HEK293T (cell line): ENCODE results near the gene CYP1A1.

Source experiments
- CTCF ChIA-PET: fragments of 350-600 bp; formaldehyde crosslinking; extraction: SDS; loops from one replicate; lab custom pipeline; 2021; ENCODE audit warnings: antibody characterized with exemption, inconsistent platforms; lab: Yijun Ruan, JAX
- POLR2A ChIA-PET: fragments of 350-600 bp; formaldehyde crosslinking; extraction: SDS; loops from one replicate; lab custom pipeline; 2020; ENCODE audit warnings: antibody characterized with exemption, inconsistent platforms; lab: Yijun Ruan, JAX
- DNase-seq: peaks from one replicate; pipeline ENCODE4 v3.0.0; 2012; ENCODE audit warnings: mixed read lengths; ENCODE audit errors: extremely low spot score
- ARNT ChIP-seq: fragments of 450-650 bp; IDR thresholded peaks from 2 replicates; pipeline ENCODE4 v1.6.1; 2017; ENCODE audit warnings: mild to moderate bottlenecking
- BHLHE40 ChIP-seq: fragments of 450-650 bp; IDR thresholded peaks from 2 replicates; pipeline ENCODE4 v1.6.1; 2016; ENCODE audit warnings: mild to moderate bottlenecking, moderate library complexity, borderline replicate concordance
- CTBP1 ChIP-seq: fragments of 450-650 bp; IDR thresholded peaks from 2 replicates; pipeline ENCODE4 v1.6.1; 2016; ENCODE audit warnings: borderline replicate concordance
- ELF4 ChIP-seq: fragments of 450-650 bp; IDR thresholded peaks from 2 replicates; pipeline ENCODE4 v1.6.1; 2017; ENCODE audit warnings: antibody characterized with exemption
- FOXA1 ChIP-seq: fragments of 450-650 bp; IDR thresholded peaks from 2 replicates; pipeline ENCODE4 v1.6.1; 2016; ENCODE audit warnings: mild to moderate bottlenecking
- FOXK2 ChIP-seq: fragments of 450-650 bp; IDR thresholded peaks from 2 replicates; pipeline ENCODE4 v1.6.1; 2016; ENCODE audit warnings: mild to moderate bottlenecking
- FOXM1 ChIP-seq: fragments of 450-650 bp; IDR thresholded peaks from 2 replicates; pipeline ENCODE4 v1.6.1; 2017; ENCODE audit warnings: mild to moderate bottlenecking, borderline replicate concordance
- HDGF ChIP-seq: fragments of 450-650 bp; IDR thresholded peaks from 2 replicates; pipeline ENCODE4 v1.6.1; 2017; ENCODE audit warnings: antibody characterized with exemption, borderline replicate concordance
- L3MBTL2 ChIP-seq: fragments of 450-650 bp; conservative IDR thresholded peaks from 2 replicates; pipeline ENCODE4 v1.6.1; 2016; ENCODE audit warnings: mild to moderate bottlenecking
- LEF1 ChIP-seq: fragments of 450-650 bp; IDR thresholded peaks from 2 replicates; pipeline ENCODE4 v1.6.1; 2017; ENCODE audit warnings: mild to moderate bottlenecking, borderline replicate concordance
- NFRKB ChIP-seq: fragments of 450-650 bp; IDR thresholded peaks from 2 replicates; pipeline ENCODE4 v1.6.1; 2016; ENCODE audit warnings: mild to moderate bottlenecking, moderate library complexity
- SP1 ChIP-seq: fragments of 450-650 bp; IDR thresholded peaks from 2 replicates; pipeline ENCODE4 v1.6.1; 2017
- SUZ12 ChIP-seq: fragments of 450-650 bp; IDR thresholded peaks from 2 replicates; pipeline ENCODE4 v1.6.1; 2016; ENCODE audit warnings: mild to moderate bottlenecking
- TARDBP ChIP-seq: fragments of 450-650 bp; IDR thresholded peaks from 2 replicates; pipeline ENCODE4 v1.6.1; 2016
- ZNF384 ChIP-seq: fragments of 450-650 bp; IDR thresholded peaks from 2 replicates; pipeline ENCODE4 v1.6.1; 2016
- TF ChIP-seq, protein P1 (sequence below): fragments of 450-650 bp; IDR thresholded peaks from 2 replicates; pipeline ENCODE4 v1.6.1; 2016

CYP1A1 gene

DNA sequence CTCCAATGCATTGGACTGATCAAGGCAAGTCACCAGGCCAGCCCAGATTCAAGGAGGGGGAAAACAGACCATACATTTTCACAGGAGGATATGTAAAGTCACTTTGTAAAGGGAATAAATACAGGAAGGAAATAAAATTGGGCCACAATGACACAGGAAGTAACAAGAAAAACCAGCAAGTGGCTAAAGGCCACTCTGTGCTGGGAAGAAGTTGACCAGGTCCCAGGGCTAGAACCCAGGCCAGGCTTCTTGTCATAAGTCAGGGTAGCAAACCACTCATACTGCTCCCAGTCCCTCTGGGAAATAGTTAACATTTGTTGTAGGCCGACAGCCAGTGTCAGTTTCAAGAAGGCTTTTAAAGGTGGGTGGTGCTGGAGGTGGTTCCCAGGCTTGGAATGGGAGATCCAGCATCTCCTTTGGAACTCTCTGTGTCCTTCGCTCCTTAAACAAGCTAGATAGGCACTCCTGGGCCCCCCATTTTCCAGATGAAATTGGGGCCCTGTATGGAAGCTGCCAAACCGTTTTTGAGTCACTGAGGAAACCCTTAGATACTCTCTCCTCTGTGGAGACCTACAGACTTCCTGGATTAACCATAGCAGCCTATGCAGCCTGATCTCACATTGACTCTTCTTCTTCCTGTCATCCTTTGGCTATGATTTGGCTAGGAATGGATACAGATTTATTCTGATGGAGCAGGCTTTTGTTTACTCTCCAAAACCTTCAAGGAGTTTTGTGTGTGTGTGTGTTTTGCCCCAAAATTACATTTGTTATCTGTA, 14.8 kb downstream of the CYP1A1 start:
- TF ChIP-seq TARDBP: no peak
- no peak for TF ChIP-seq SP1
- TF ChIP-seq LEF1: no peak
- TF ChIP-seq FOXA1: no peak
- TF ChIP-seq NFRKB: no peak
- TF ChIP-seq CTBP1: no peak
- no peak for TF ChIP-seq FOXK2
- no peak for TF ChIP-seq BHLHE40
- TF ChIP-seq ZNF384: no peak
- no peak for TF ChIP-seq ARNT
- TF ChIP-seq, protein P1, sequence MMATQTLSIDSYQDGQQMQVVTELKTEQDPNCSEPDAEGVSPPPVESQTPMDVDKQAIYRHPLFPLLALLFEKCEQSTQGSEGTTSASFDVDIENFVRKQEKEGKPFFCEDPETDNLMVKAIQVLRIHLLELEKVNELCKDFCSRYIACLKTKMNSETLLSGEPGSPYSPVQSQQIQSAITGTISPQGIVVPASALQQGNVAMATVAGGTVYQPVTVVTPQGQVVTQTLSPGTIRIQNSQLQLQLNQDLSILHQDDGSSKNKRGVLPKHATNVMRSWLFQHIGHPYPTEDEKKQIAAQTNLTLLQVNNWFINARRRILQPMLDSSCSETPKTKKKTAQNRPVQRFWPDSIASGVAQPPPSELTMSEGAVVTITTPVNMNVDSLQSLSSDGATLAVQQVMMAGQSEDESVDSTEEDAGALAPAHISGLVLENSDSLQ: no peak
- no peak for TF ChIP-seq HDGF
- TF ChIP-seq SUZ12: no peak
- TF ChIP-seq L3MBTL2: no peak
- POLR2A ChIA-PET: interaction anchor here (0.6 kb wide), 1 partner anchor 49 kb away, joined by 4 read pairs; no protein-coding TSS in a partner anchor
- DNase-seq: no peak
- CTCF ChIA-PET: no interaction called here

DNA sequence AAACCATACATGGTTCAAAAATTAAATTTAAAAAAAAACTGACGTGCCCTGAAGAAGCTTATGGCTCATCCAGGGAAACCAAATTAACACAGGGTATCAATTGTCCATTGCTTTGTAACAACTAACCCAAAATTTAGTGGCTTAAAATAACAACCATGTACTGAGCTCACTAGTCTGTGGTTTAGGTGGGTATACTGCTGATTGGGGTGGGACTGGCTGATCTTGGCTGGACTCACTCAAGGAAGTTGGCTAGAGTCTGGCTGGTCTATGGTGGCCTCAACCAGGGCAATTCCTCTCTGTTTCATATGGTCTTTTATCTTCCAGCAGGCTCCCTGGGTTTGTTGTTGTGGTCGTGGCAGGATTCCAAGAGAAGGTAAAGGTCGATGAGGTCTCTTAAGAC, 15.4 kb downstream of the CYP1A1 start:
- TF ChIP-seq SP1 (no peak), L3MBTL2 (no peak), CTBP1 (no peak), NFRKB (no peak), ELF4 (no peak), BHLHE40 (no peak), ARNT (no peak), FOXM1 (no peak), TARDBP (no peak), LEF1 (no peak), FOXK2 (no peak), ZNF384 (no peak)
- TF ChIP-seq, protein P1: no peak
- ChIA-PET POLR2A (interaction anchor here (0.6 kb wide), 1 partner anchor 50 kb away, joined by 4 read pairs; no protein-coding TSS in a partner anchor), CTCF (no interaction called here)
- DNase-seq: no peak

DNA sequence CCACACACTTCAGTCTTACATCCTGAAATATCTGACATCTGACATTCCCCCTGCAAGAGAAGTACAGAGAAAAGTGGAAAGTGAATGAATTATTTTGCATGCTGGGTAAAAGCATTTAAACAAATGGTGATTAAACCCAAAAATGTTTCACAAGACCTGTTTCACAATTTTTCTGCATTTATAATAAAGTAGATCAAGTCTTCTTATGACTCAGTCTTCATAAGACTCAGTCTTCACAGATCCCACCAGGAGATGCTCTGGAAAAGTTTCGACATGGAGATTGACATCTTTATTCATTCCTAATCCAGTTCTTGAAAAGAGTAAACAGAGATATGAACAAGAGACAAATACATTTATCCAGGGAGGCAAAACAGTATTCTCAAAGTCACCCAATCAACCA, 16.3 kb downstream of the CYP1A1 start:
- POLR2A ChIA-PET: no interaction called here
- no peak for DNase-seq
- TF ChIP-seq ARNT: no peak
- TF ChIP-seq ZNF384: no peak
- CTCF ChIA-PET: no interaction called here

DNA sequence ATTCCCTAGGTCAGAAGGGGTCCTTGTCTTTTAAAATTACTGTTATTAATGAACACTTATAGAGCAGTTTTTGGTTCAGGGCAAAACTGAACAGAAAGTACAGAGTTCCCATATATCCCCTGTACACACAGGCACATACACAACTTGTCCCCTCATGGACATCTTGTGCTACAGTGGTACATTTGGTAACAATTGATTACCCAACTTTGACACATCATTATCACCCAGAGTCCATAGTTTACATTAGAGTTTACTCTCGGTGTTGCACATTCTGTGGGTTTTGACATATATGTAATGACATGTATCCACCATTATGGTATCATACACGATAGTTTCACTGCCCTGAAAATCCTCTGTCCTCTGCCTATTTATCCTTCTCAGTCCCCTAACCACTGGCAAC, 28.5 kb downstream of the CYP1A1 start:
- ChIA-PET CTCF (interaction anchor here (1.0 kb wide), 1 partner anchor 72 kb away, joined by 3 read pairs; no protein-coding TSS in a partner anchor), POLR2A (interaction anchor here (0.7 to 2.2 kb wide), 16 partner anchors 10 to 236 kb away, joined by 3 to 21 read pairs (median 5); partner anchors contain the start of genes CLK3, CYP1A1 and UBL7)
- no peak for TF ChIP-seq ELF4
- TF ChIP-seq FOXK2: no peak
- TF ChIP-seq NFRKB: no peak
- no peak for TF ChIP-seq LEF1
- no peak for TF ChIP-seq CTBP1
- no peak for DNase-seq

DNA sequence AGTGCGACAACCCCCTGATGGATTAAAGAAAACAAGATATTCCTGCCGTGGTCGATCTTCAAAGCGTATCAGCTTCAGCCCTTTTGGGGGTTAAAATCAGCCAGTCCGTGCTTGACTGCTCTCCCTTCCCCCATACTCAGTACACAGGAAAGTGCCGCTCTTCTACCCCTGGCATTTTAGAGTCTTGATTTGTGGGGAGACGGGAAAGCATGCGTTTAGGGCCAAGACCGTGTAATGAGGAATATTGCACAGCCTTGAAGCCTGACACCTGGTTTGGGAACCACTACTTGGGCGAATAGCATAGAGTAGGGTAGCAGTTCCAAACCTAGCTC, 29.0 kb downstream of the CYP1A1 start:
- POLR2A ChIA-PET: interaction anchor here (0.7 to 2.2 kb wide), 17 partner anchors 10 to 235 kb away, joined by 3 to 21 read pairs (median 5); partner anchors contain the start of genes CLK3, CYP1A1 and UBL7
- no peak for DNase-seq
- TF ChIP-seq L3MBTL2 (0 out of 2 replicates have a peak, but pooled peaks have one; percentile 7), NFRKB (no peak)
- CTCF ChIA-PET: interaction anchor here (1.0 kb wide), 1 partner anchor 72 kb away, joined by 3 read pairs; no protein-coding TSS in a partner anchor

DNA sequence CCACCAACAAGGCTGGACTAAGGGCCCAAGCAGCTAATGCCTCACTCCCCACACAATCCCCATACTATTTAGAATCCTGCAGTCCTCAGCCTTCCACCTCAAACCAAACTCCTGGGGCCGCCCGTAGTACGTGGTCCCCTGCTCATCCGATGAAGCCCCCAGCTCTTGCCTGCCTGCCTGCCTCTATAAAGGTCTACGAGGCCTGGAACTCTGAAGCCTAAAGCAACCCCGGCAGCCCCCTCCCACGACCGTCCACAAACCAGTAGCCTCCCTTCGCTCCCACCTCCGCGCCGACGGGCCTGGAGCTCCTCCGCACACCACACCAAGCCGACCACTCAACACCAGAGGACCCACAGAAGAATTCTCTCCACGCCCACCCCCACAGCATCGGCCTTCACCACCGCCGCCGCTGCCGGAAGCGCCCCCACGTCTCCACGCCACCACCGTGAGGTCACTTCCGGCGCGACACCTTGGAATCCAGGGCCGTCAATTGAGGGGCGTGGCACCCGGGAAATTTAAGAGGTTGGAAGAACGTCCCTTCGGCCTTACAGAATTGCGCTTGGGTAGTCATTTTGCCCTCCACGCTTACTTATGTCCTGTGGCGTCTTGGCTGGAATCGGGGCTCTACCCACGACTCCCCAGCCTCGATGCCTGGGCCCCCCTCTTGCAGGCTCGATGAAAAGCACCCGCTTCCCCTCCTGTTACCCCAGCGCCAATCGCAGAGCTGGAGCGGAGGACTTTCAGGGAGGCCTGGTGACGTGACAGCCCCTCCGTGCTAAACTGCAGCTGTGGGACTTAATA, 29.5 kb downstream of the CYP1A1 start, which contains the start of gene EDC3:
Gene EDC3 (minus strand): TSS at position 428 of the 801 bp plus-strand sequence. CDS start 20,900 bp downstream, outside the sequence.
- ChIA-PET CTCF (interaction anchor here (1.0 kb wide), 1 partner anchor 73 kb away, joined by 3 read pairs; no protein-coding TSS in a partner anchor), POLR2A (interaction anchor here (0.6 to 2.2 kb wide), 20 partner anchors 9 to 235 kb away, joined by 3 to 21 read pairs (median 3); partner anchors contain the start of genes CLK3, CYP1A1 and UBL7)
- no peak; the same call in 1 of the 2 replicates for TF ChIP-seq ELF4
- peak; percentile 63 for TF ChIP-seq L3MBTL2
- TF ChIP-seq, protein P1: peak; percentile 89
- peak; percentile 95 for DNase-seq
